Subcutaneous abdominal adipose tissue (tissue), 5 donors: ENCODE data around the gene CDH22.

ENCODE experiments used
- H3K27ac ChIP-seq: one replicate; pipeline ENCODE4 v1.7.0; 2013; ENCODE audit warnings: low read depth, mild to moderate bottlenecking, inconsistent platforms, low read length, moderate library complexity
- H3K27me3 ChIP-seq, 5 donors: one replicate each; pipeline ENCODE4 v1.7.0; 2013; ENCODE audit warnings: low read length in 5 of 5, inconsistent platforms in 1 of 5; ENCODE audit not compliant: control insufficient read depth in 5 of 5, insufficient read depth in 4 of 5
- H3K36me3 ChIP-seq, 5 donors: one replicate each; pipeline ENCODE4 v1.7.0; 2013; ENCODE audit warnings: low read length in 5 of 5; ENCODE audit not compliant: control insufficient read depth in 5 of 5, insufficient read depth in 5 of 5
- H3K4me1 ChIP-seq, 5 donors: one replicate each; pipeline ENCODE4 v1.7.0; 2013; ENCODE audit warnings: low read length in 5 of 5, mild to moderate bottlenecking in 3 of 5, moderate library complexity in 1 of 5; ENCODE audit not compliant: control insufficient read depth in 5 of 5, insufficient read depth in 5 of 5
- H3K4me3 ChIP-seq, 5 donors: one replicate each; pipeline ENCODE4 v1.7.0; 2013; ENCODE audit warnings: low read length in 5 of 5, low read depth in 1 of 5
- H3K9ac ChIP-seq, 5 donors: one replicate each; pipeline ENCODE4 v1.7.0; 2013; ENCODE audit warnings: low read length in 5 of 5, mild to moderate bottlenecking in 4 of 5, moderate library complexity in 3 of 5
- H3K9me3 ChIP-seq, 5 donors: one replicate each; pipeline ENCODE4 v1.7.0; 2013; ENCODE audit warnings: low read length in 5 of 5; ENCODE audit not compliant: control insufficient read depth in 5 of 5
- donor health status: healthy.
- donor health status: healthy.
- donor health status: healthy.
- donor health status: healthy.
- donor health status: healthy.

CDH22 gene

DNA sequence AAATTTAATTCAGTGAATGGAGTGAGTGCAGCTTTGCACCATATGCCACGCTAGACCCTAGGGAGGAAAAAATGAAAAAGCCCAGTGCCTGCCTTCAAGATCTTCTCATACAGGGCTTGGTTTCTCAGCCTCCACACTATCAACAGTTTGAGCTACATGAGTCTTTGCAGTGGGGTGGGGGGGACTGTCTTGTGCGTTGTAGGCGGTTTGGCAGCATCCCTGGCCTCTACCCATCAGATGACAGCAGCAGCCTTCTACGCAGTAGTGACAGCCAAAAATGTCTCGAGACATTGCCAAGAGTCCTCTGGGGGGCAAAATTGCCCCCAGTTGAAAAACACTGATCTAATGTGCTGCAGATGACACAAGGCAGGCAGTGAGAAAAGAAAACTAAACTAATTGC lies 6.2 kb downstream of the CDH22 start:
- H3K27ac ChIP-seq = no peak overlapping the region
- no peaks in the 10 kb centered on the region for H3K36me3 ChIP-seq
- peaks cover 0 to 4% (median 3%) of the 10 kb centered on the region in 5 donors for H3K4me1 ChIP-seq
- no peak overlapping the region for H3K4me3 ChIP-seq
- H3K27me3 ChIP-seq = peaks cover 13 to 50% (median 40%) of the 10 kb centered on the region in 5 donors
- no peaks in the 10 kb centered on the region for H3K9me3 ChIP-seq
- no peak overlapping the region for H3K9ac ChIP-seq

GRCh38 chr20:46300281-46300680 lies 8.0 kb downstream of the CDH22 start:
- Histone ChIP-seq H3K9me3 (no peaks in the 10 kb centered on the region), H3K4me1 (no peaks in the 10 kb centered on the region), H3K4me3 (no peak overlapping the region), H3K9ac (no peak overlapping the region), H3K27ac (no peak overlapping the region), H3K36me3 (no peaks in the 10 kb centered on the region), H3K27me3 (peaks cover 4 to 41% (median 37%) of the 10 kb centered on the region in 5 donors)

DNA sequence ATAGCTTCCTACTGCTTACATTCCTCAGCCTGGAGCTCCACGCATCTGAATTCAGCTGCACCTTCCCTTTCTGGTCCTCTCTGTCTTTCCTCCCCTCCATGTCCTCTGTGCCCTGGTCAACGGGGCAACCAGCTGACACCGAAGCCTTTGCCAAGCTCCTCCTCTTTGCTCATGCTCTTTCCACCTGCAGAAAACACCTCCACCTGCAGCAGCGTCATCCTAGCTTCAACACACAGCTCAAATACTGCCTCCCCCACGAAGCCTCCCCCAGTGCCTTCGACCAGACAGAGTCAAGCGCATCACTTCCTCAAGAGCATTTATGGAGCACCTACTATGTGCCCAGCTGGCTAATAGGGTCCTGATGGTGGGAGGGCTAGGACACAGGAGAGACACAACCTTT lies 9.2 kb downstream of the CDH22 start:
- H3K27ac ChIP-seq = no peak overlapping the region
- peaks cover 4 to 40% (median 38%) of the 10 kb centered on the region in 5 donors for H3K27me3 ChIP-seq
- no peaks in the 10 kb centered on the region for H3K36me3 ChIP-seq

GRCh38 chr20:46298374-46298773 lies 9.9 kb downstream of the CDH22 start:
- no peak overlapping the region for H3K27ac ChIP-seq
- peaks cover 4 to 36% (median 36%) of the 10 kb centered on the region in 5 donors for H3K27me3 ChIP-seq
- H3K4me3 ChIP-seq = no peak overlapping the region
- H3K9ac ChIP-seq = no peak overlapping the region
- H3K9me3 ChIP-seq = no peaks in the 10 kb centered on the region
- no peaks in the 10 kb centered on the region for H3K4me1 ChIP-seq
- no peaks in the 10 kb centered on the region for H3K36me3 ChIP-seq

More for the DNA sequence above, 9.2 kb downstream of the CDH22 start:
- no peaks in the 10 kb centered on the region for H3K9me3 ChIP-seq
- no peak overlapping the region for H3K9ac ChIP-seq
- no peaks in the 10 kb centered on the region for H3K4me1 ChIP-seq
- H3K4me3 ChIP-seq = no peak overlapping the region

DNA sequence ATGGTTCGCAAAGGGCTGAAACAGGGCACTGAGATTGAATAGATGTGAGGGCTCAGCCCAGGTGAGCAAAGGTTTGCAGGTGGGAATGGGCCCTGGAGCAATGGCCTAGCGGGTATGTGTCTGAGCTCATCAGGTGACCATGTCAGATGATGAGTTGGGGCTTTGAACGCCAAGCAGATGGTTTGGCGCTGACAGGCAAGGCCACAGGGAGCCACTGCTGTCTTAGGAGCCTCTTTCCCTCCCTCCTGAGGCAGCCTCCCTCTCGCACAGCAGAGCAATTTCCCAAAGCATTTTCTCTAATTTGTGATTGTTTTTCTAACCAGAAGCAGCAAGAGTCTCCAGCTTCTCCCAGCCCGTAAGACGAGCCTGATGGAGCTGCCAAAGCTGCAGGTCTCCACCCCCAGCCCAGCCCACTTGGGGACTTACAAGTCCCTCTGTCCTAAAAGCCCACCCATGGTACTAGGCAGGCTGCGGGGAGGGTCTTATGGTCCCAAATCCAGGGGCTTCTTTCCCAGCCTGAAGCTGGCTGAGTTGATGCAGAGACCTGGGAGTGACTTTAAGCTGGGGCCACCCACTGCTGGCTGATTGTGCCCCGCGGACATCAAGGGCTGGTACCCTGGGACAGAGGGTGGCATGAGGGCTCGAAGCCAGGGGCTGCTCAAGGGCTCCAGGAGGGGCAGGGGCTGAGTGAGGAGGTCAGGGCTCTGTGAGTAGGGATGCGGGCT lies 11.6 kb downstream of the CDH22 start:
- Histone ChIP-seq H3K27me3 (peaks cover 8 to 41% (median 35%) of the 10 kb centered on the region in 5 donors), H3K36me3 (no peaks in the 10 kb centered on the region), H3K4me1 (no peaks in the 10 kb centered on the region), H3K4me3 (no peak overlapping the region), H3K9ac (no peak overlapping the region), H3K9me3 (no peaks in the 10 kb centered on the region), H3K27ac (no peak overlapping the region)

GRCh38 chr20:46293084-46293483 lies 15.2 kb downstream of the CDH22 start:
- Histone ChIP-seq H3K9ac (no peak overlapping the region), H3K27me3 (peaks cover 8 to 40% (median 33%) of the 10 kb centered on the region in 5 donors), H3K36me3 (no peaks in the 10 kb centered on the region), H3K27ac (no peak overlapping the region), H3K4me1 (peaks cover 0 to 11% (median 4%) of the 10 kb centered on the region in 5 donors), H3K9me3 (no peaks in the 10 kb centered on the region), H3K4me3 (no peak overlapping the region)

DNA sequence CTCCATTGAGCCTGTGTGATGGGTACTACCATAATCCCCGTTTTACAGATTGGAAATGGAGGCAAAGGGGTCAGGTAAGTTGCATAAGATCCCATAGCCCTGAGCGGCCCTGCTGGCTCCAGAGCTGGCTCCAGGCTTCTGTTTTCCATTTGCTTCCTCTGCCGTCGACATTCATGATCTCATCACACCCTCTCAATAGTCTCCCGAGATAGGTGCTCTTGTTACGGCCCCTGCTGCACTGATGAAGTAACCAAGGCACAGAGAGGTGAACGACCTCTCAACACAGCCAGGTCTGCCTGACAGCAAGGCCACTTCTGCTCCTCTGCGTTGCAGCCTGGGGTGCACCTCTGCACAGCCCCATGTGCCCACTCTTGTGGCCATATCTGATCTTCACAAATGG lies 16.9 kb downstream of the CDH22 start:
- Histone ChIP-seq H3K4me3 (no peak overlapping the region), H3K27me3 (peaks cover 8 to 40% (median 29%) of the 10 kb centered on the region in 5 donors), H3K36me3 (no peaks in the 10 kb centered on the region), H3K27ac (no peak overlapping the region), H3K9me3 (no peaks in the 10 kb centered on the region), H3K4me1 (peaks cover 0 to 11% (median 4%) of the 10 kb centered on the region in 5 donors), H3K9ac (no peak overlapping the region)

GRCh38 chr20:46289432-46289831 lies 18.9 kb downstream of the CDH22 start:
- Histone ChIP-seq H3K4me3 (no peak overlapping the region), H3K27ac (no peak overlapping the region), H3K27me3 (peaks cover 12 to 47% (median 32%) of the 10 kb centered on the region in 5 donors), H3K9me3 (no peaks in the 10 kb centered on the region), H3K4me1 (peaks cover 0 to 11% (median 4%) of the 10 kb centered on the region in 5 donors), H3K9ac (no peak overlapping the region), H3K36me3 (no peaks in the 10 kb centered on the region)

- peaks cover 0 to 11% (median 4%) of the 10 kb centered on the region in 5 donors for H3K4me1 ChIP-seq
- H3K9ac ChIP-seq = no peak overlapping the region
- H3K9me3 ChIP-seq = no peaks in the 10 kb centered on the region
- H3K27ac ChIP-seq = no peak overlapping the region
- no peaks in the 10 kb centered on the region for H3K36me3 ChIP-seq
- no peak overlapping the region for H3K4me3 ChIP-seq
- H3K27me3 ChIP-seq = peaks cover 12 to 53% (median 37%) of the 10 kb centered on the region in 5 donors
Measured at GRCh38 chr20:46286977-46287376, 21.3 kb downstream of the CDH22 start.

DNA sequence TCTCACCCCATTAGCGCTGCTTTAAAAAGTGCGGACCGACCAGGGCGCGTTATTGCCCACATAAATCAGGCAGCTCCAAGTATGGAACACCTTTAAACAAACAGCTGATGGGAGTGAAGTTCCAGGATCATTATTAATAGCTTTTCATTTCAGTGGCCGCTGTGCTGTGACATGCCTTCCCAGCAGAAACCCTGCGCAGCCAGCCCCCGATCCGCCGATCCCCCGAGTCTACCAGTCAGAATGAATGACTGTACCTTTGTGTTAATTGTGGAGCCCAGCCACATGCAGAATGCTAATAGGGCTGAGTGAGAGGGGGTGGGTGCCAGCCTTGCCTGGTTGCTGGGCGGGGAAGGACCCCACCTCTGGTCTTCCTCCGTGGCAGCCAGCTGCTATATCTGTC lies 21.9 kb downstream of the CDH22 start:
- H3K27ac ChIP-seq = no peak overlapping the region
- H3K9ac ChIP-seq = no peak overlapping the region
- H3K27me3 ChIP-seq = peaks cover 12 to 52% (median 33%) of the 10 kb centered on the region in 5 donors
- no peaks in the 10 kb centered on the region for H3K36me3 ChIP-seq
- no peak overlapping the region for H3K4me3 ChIP-seq
- peaks cover 0 to 11% (median 4%) of the 10 kb centered on the region in 5 donors for H3K4me1 ChIP-seq
- H3K9me3 ChIP-seq = no peaks in the 10 kb centered on the region
